ENCODE results near the gene EML3. TPM values are rescaled to one million over a fixed set of nuclear protein-coding genes. Genes with fewer than 3 reads are reported as not detected.
A peak's percentile ranks its signal among the peaks of the same experiment; 100 is the strongest.

Gene EML3
- total and polyA plus RNA-seq, 2 of the 13 experiments (the other 11 are each of a cell fraction or from before 2014, with no cell fraction given), result 10.6 to 12.3 TPM

GRCh38 chr11:62621567-62622470 lies 9.2 kb upstream of the EML3 start, which contains the start of gene B3GAT3 (continued):
- TF ChIP-seq ZFP41 (CRISPR knock-in tag; IDR thresholded peaks at IDR 0.05; ENCODE audit: borderline replicate concordance) (no peak; the same call in 1 of the 2 replicates), TAF15 (IDR thresholded peaks at IDR 0.05; ENCODE audit: low read depth, low read length, poor library complexity, severe bottlenecking) (peak; percentile 98), ZNF691 (CRISPR knock-in tag; IDR thresholded peaks at IDR 0.05; ENCODE audit: borderline replicate concordance, low read depth) (no peak), CREBL2 (CRISPR knock-in tag; IDR thresholded peaks at IDR 0.05; ENCODE audit: borderline replicate concordance) (0 out of 2 replicates have a peak, but pooled peaks have one; percentile 69), SAP130 (CRISPR knock-in tag; IDR thresholded peaks at IDR 0.05; ENCODE audit: low read depth) (peak; percentile 99), RARG (CRISPR knock-in tag; IDR thresholded peaks at IDR 0.05; ENCODE audit: low read depth) (no peak), POGZ (CRISPR knock-in tag; IDR thresholded peaks at IDR 0.05) (peak; percentile 66), USF2 (IDR thresholded peaks at IDR 0.05; ENCODE audit: low read depth, low read length) (peak; percentile 41; the same call in 1 of the 2 replicates), USF2 (CRISPR knock-in tag; IDR thresholded peaks at IDR 0.05; ENCODE audit: borderline replicate concordance) (peak; percentile 67), ZNF709 (CRISPR knock-in tag; IDR thresholded peaks at IDR 0.05) (peak; percentile 63; the same call in 1 of the 2 replicates), NONO (IDR thresholded peaks at IDR 0.05) (no peak), NONO (CRISPR knock-in tag; conservative IDR thresholded peaks at IDR 0.05) (peak; percentile 95), ZNF644 (CRISPR knock-in tag; IDR thresholded peaks at IDR 0.05; ENCODE audit: low read depth) (no peak), SMARCE1 (IDR thresholded peaks at IDR 0.05; ENCODE audit: borderline replicate concordance) (no peak), MED8 (CRISPR knock-in tag; IDR thresholded peaks at IDR 0.05; ENCODE audit: insufficient replicate concordance) (peak; percentile 57), HNF1B (CRISPR knock-in tag; IDR thresholded peaks at IDR 0.05) (peak; percentile 90), ZNF121 (CRISPR knock-in tag; IDR thresholded peaks at IDR 0.05) (no peak), HDAC6 (IDR thresholded peaks at IDR 0.05; ENCODE audit: low read depth, low read length) (no peak), DMTF1 (CRISPR knock-in tag; IDR thresholded peaks at IDR 0.05) (no peak), HNF4A (CRISPR knock-in tag; IDR thresholded peaks at IDR 0.05) (peak; percentile 22; the same call in 1 of the 2 replicates)

All from HepG2 (cell line).